NB4 (cell line): ENCODE results near the gene MRPL48.

ENCODE experiments used
- MYC ChIP-seq: IDR thresholded peaks from 2 replicates; pipeline ENCODE4 v1.6.1; 2011; ENCODE audit warnings: low read depth, low read length
- POLR2A ChIP-seq: IDR thresholded peaks from 2 replicates; pipeline ENCODE4 v1.6.1; 2011; ENCODE audit warnings: mild to moderate bottlenecking; ENCODE audit not compliant: insufficient read length; ENCODE audit errors: extremely low read depth
- TF ChIP-seq, protein P1 (sequence below): IDR thresholded peaks from one replicate; pipeline ENCODE4 v1.5.1; 2012; ENCODE audit warnings: low read depth, low read length
- TF ChIP-seq, protein P2 (sequence below): IDR thresholded peaks from 2 replicates; pipeline ENCODE4 v1.6.1; 2011; ENCODE audit warnings: low read depth, low read length

DNA sequence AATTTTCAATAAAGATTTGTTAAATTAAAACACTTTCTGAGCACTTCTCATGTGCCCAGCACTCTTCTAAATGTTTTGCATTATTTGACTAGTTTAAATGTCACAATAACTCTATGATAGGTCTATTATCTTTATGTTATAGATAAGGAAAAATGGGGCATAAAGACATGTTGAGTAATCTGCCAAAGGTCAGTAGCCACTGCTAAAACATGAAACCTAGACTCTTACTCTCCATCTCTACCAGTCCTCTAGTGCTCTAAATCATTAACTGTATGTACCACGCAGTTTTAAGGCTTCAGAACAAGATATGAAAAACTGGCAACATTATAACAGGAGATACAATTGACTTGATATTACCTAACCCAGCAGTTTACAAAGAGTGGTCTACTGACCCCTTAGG is 33.7 kb upstream of the MRPL48 start:
- TF ChIP-seq, protein P1, sequence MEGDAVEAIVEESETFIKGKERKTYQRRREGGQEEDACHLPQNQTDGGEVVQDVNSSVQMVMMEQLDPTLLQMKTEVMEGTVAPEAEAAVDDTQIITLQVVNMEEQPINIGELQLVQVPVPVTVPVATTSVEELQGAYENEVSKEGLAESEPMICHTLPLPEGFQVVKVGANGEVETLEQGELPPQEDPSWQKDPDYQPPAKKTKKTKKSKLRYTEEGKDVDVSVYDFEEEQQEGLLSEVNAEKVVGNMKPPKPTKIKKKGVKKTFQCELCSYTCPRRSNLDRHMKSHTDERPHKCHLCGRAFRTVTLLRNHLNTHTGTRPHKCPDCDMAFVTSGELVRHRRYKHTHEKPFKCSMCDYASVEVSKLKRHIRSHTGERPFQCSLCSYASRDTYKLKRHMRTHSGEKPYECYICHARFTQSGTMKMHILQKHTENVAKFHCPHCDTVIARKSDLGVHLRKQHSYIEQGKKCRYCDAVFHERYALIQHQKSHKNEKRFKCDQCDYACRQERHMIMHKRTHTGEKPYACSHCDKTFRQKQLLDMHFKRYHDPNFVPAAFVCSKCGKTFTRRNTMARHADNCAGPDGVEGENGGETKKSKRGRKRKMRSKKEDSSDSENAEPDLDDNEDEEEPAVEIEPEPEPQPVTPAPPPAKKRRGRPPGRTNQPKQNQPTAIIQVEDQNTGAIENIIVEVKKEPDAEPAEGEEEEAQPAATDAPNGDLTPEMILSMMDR = no peak
- TF ChIP-seq POLR2A = no peak
- TF ChIP-seq, protein P2, sequence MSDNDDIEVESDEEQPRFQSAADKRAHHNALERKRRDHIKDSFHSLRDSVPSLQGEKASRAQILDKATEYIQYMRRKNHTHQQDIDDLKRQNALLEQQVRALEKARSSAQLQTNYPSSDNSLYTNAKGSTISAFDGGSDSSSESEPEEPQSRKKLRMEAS = no peak
- TF ChIP-seq MYC = no peak
